Mesenchymal stem cell (in vitro differentiated cells and primary cell): ENCODE measurements around the gene MYO10.

Experiments
- DNase-seq: peaks from one replicate; pipeline ENCODE4 v3.0.0-alpha.2; 2013
- H2AFZ ChIP-seq: one replicate; pipeline ENCODE4 v1.6.1; 2013; ENCODE audit warnings: low read depth, mild to moderate bottlenecking, control low read depth, inconsistent platforms, low read length, moderate library complexity
- H2AK5ac ChIP-seq: 2 replicates; pipeline ENCODE4 v1.6.1; 2013; ENCODE audit warnings: low read length, moderate library complexity, mild to moderate bottlenecking, inconsistent platforms; ENCODE audit not compliant: severe bottlenecking
- H2BK120ac ChIP-seq: one replicate; pipeline ENCODE4 v1.6.1; 2013; ENCODE audit warnings: low read depth, mild to moderate bottlenecking, inconsistent platforms, low read length, moderate library complexity
- H2BK12ac ChIP-seq, 2 experiments: one replicate each; pipeline ENCODE4 v1.6.1; 2013; ENCODE audit warnings: inconsistent platforms in 2 of 2, low read length in 2 of 2, mild to moderate bottlenecking in 2 of 2, moderate library complexity in 2 of 2, control low read depth in 1 of 2
- H2BK15ac ChIP-seq: one replicate; pipeline ENCODE4 v1.6.1; 2013; ENCODE audit warnings: mild to moderate bottlenecking, low read depth, inconsistent platforms; ENCODE audit not compliant: poor library complexity, severe bottlenecking
- H2BK5ac ChIP-seq: 2 replicates; pipeline ENCODE4 v1.6.1; 2013; ENCODE audit warnings: low read depth, mild to moderate bottlenecking, low read length, control low read depth, inconsistent platforms; ENCODE audit not compliant: poor library complexity, severe bottlenecking
- H3K14ac ChIP-seq, 2 experiments: one replicate each; pipeline ENCODE4 v1.6.1; 2013; ENCODE audit warnings: inconsistent platforms in 2 of 2, low read length in 2 of 2, control low read depth in 1 of 2, mild to moderate bottlenecking in 1 of 2, moderate library complexity in 1 of 2
- H3K18ac ChIP-seq, 2 experiments: one replicate each; pipeline ENCODE4 v1.6.1; 2013; ENCODE audit warnings: inconsistent platforms in 2 of 2, low read length in 2 of 2, control low read depth in 1 of 2, low read depth in 1 of 2, mild to moderate bottlenecking in 1 of 2
- H3K23ac ChIP-seq, 2 experiments: one replicate each; pipeline ENCODE4 v1.6.1; 2013; ENCODE audit warnings: inconsistent platforms in 2 of 2, low read length in 2 of 2, mild to moderate bottlenecking in 2 of 2, moderate library complexity in 2 of 2, control low read depth in 1 of 2
- H3K27ac ChIP-seq: 2 replicates; pipeline ENCODE4 v1.5.1; 2013; ENCODE audit warnings: mild to moderate bottlenecking, moderate library complexity, low read length, control low read depth, inconsistent platforms; ENCODE audit not compliant: poor library complexity, severe bottlenecking
- H3K27me3 ChIP-seq, 2 experiments: 2 replicates each; pipeline versions ENCODE4 v1.6.1 to v1.7.0; 2013; ENCODE audit warnings: low read length in 2 of 2, mild to moderate bottlenecking in 2 of 2, moderate library complexity in 2 of 2, control low read depth in 1 of 2, inconsistent platforms in 1 of 2; ENCODE audit not compliant: control insufficient read depth in 1 of 2, insufficient read depth in 1 of 2
- H3K36me3 ChIP-seq, 2 experiments: 2 replicates each; pipeline versions ENCODE4 v1.6.1 to v1.7.0; 2013; ENCODE audit warnings: low read length in 2 of 2, control low read depth in 1 of 2, inconsistent platforms in 1 of 2, low read depth in 1 of 2, mild to moderate bottlenecking in 1 of 2; ENCODE audit not compliant: insufficient read depth in 2 of 2, control insufficient read depth in 1 of 2
- H3K4ac ChIP-seq, 2 experiments: one replicate each; pipeline ENCODE4 v1.6.1; 2013; ENCODE audit warnings: inconsistent platforms in 2 of 2, low read length in 2 of 2, mild to moderate bottlenecking in 2 of 2, moderate library complexity in 2 of 2, control low read depth in 1 of 2, low read depth in 1 of 2
- H3K4me1 ChIP-seq: 2 replicates; pipeline ENCODE4 v1.6.1; 2013; ENCODE audit warnings: low read depth, low read length, control low read depth; ENCODE audit not compliant: control insufficient read depth, insufficient read depth
- H3K4me2 ChIP-seq: 2 replicates; pipeline ENCODE4 v1.6.1; 2013; ENCODE audit warnings: low read length, mild to moderate bottlenecking, inconsistent platforms; ENCODE audit not compliant: poor library complexity, severe bottlenecking
- H3K4me3 ChIP-seq, 2 experiments: 2 replicates each; pipeline versions ENCODE4 v1.5.1 to v1.7.0; 2013; ENCODE audit warnings: low read length in 2 of 2, mild to moderate bottlenecking in 2 of 2, control low read depth in 1 of 2, low read depth in 1 of 2; ENCODE audit not compliant: insufficient read depth in 1 of 2
- H3K79me1 ChIP-seq: replicated peaks from 2 replicates; pipeline ENCODE4 v1.6.1; 2013; ENCODE audit warnings: mild to moderate bottlenecking, control low read depth, low read length, inconsistent platforms; ENCODE audit not compliant: poor library complexity, severe bottlenecking
- H3K9ac ChIP-seq: 2 replicates; pipeline ENCODE4 v1.7.0; 2013; ENCODE audit warnings: mild to moderate bottlenecking, low read length, moderate library complexity
- H3K9me3 ChIP-seq: 2 replicates; pipeline ENCODE4 v1.7.0; 2013; ENCODE audit warnings: mild to moderate bottlenecking, low read length; ENCODE audit not compliant: control insufficient read depth
- H4K8ac ChIP-seq: one replicate; pipeline ENCODE4 v1.6.1; 2013; ENCODE audit warnings: inconsistent platforms, mild to moderate bottlenecking, low read length, moderate library complexity
- H4K91ac ChIP-seq: one replicate; pipeline ENCODE4 v1.6.1; 2013; ENCODE audit warnings: mild to moderate bottlenecking, low read length, inconsistent platforms
- WGBS: methylation state at CpG from one replicate; pipeline ENCODE4 v1.1.7; 2013; ENCODE audit warnings: mixed read lengths; 5-methylcytosine and 5-hydroxymethylcytosine counted together

The MYO10 gene

DNA sequence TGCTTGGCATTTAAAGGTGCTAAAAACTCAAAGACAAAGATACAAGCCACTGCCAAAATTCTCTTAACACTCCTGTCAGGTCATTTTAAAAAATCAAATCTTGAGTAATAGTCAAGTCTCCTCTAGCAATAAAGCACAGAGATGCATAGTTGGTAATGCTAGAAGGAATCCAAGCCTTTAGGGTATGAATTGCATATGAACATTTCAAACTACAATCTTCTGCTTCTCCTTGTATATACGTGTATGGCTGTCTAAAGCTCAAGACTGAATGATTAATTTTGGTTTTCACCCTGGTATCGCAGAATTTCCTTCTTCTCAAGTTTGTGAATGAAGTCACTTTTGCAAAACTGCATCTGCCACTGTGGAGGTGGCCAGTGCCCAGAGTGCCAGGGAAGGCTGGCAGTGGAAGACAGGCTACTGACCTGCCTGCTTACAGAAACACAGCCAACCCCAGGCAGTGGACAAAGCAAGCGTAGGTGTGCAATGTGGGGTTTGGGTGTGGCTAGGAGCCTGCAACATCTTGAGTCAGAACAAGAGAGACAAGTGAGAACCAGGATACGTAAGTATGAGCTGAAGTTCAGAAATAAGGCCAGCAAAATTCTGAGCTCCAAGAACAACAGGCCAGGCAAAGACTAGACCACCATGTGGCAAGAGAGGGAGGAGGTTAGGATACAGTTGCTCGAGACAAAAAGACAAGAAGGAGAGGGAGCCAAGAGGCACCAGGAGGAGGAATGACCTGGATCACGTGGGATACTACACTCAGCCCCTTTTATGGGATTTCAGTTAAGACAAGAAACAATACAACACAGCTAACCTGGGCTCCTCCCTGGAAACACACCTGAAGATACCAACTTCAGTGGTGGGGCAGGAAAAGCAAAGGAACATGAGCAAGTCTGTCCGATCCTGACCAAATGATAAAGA lies 22.6 kb downstream of the MYO10 start:
- Histone ChIP-seq H2BK12ac (peak overlapping the region in 1 of 2 experiments; percentile 55), H3K4ac (no peak overlapping the region), H3K9ac (no peak overlapping the region), H4K8ac (peak overlapping the region; percentile 51), H2AFZ (no peak overlapping the region), H3K18ac (no peak overlapping the region), H3K4me1 (peaks cover 8% of the 10 kb centered on the region), H3K14ac (no peak overlapping the region), H3K27ac (no peak overlapping the region), H3K4me3 (no peak overlapping the region), H2BK5ac (no peak overlapping the region), H3K36me3 (no peaks in the 10 kb centered on the region), H3K27me3 (no peaks in the 10 kb centered on the region), H3K23ac (peak overlapping the region; percentile 47 to 60), H4K91ac (no peak overlapping the region), H3K4me2 (no peak overlapping the region), H2BK15ac (no peak overlapping the region), H3K79me1 (peaks cover 20% of the 10 kb centered on the region), H2AK5ac (no peak overlapping the region), H2BK120ac (no peak overlapping the region), H3K9me3 (no peaks in the 10 kb centered on the region)
- WGBS, result 93% methylated on average over 6 of the region's 7 CpGs
- no peak for DNase-seq

GRCh38 chr5:16912080-16912479 lies 24.0 kb downstream of the MYO10 start:
- H2AFZ ChIP-seq, result no peak overlapping the region
- H2BK12ac ChIP-seq, result no peak overlapping the region
- no peaks in the 10 kb centered on the region for H3K36me3 ChIP-seq
- no peak overlapping the region for H3K4me3 ChIP-seq
- 97% methylated on average over 6 of the region's 6 CpGs for WGBS
- H3K4me1 ChIP-seq, result peaks cover 7% of the 10 kb centered on the region
- H2BK120ac ChIP-seq, result no peak overlapping the region
- H3K18ac ChIP-seq, result no peak overlapping the region
- no peak overlapping the region for H2AK5ac ChIP-seq
- no peak overlapping the region for H2BK5ac ChIP-seq
- H3K23ac ChIP-seq, result no peak overlapping the region
- H3K4ac ChIP-seq, result no peak overlapping the region
- H3K79me1 ChIP-seq, result peaks cover 20% of the 10 kb centered on the region
- no peak for DNase-seq
- H3K27ac ChIP-seq, result no peak overlapping the region
- no peak overlapping the region for H4K91ac ChIP-seq
- H4K8ac ChIP-seq, result no peak overlapping the region
- no peaks in the 10 kb centered on the region for H3K9me3 ChIP-seq
- no peaks in the 10 kb centered on the region for H3K27me3 ChIP-seq
- no peak overlapping the region for H3K4me2 ChIP-seq
- H3K14ac ChIP-seq, result no peak overlapping the region
- no peak overlapping the region for H3K9ac ChIP-seq
- H2BK15ac ChIP-seq, result no peak overlapping the region

- no peak overlapping the region for H3K4ac ChIP-seq
- H3K27ac ChIP-seq, result no peak overlapping the region
- no peak overlapping the region for H3K14ac ChIP-seq
- no peaks in the 10 kb centered on the region for H3K36me3 ChIP-seq
- no peak overlapping the region for H4K8ac ChIP-seq
- no peak overlapping the region for H3K9ac ChIP-seq
- H2AFZ ChIP-seq, result no peak overlapping the region
- no peak overlapping the region for H3K18ac ChIP-seq
- no peak overlapping the region for H2BK120ac ChIP-seq
- no peaks in the 10 kb centered on the region for H3K9me3 ChIP-seq
- H2BK15ac ChIP-seq, result no peak overlapping the region
- peaks cover 27% of the 10 kb centered on the region for H3K79me1 ChIP-seq
- H3K4me2 ChIP-seq, result no peak overlapping the region
- WGBS, result 72% methylated on average over 6 of the region's 7 CpGs
- no peaks in the 10 kb centered on the region for H3K27me3 ChIP-seq
- H4K91ac ChIP-seq, result no peak overlapping the region
- no peak overlapping the region for H3K23ac ChIP-seq
- no peak for DNase-seq
- no peak overlapping the region for H2BK5ac ChIP-seq
- no peak overlapping the region for H2AK5ac ChIP-seq
- no peak overlapping the region for H3K4me3 ChIP-seq
- peaks cover 5% of the 10 kb centered on the region for H3K4me1 ChIP-seq
- no peak overlapping the region for H2BK12ac ChIP-seq
Measured at GRCh38 chr5:16909464-16909863, 26.6 kb downstream of the MYO10 start.

GRCh38 chr5:16907270-16907669 lies 28.8 kb downstream of the MYO10 start:
- Histone ChIP-seq H2BK12ac (no peak overlapping the region), H3K27me3 (no peaks in the 10 kb centered on the region), H3K4me3 (no peak overlapping the region), H3K27ac (no peak overlapping the region), H2AFZ (no peak overlapping the region), H3K9ac (no peak overlapping the region), H2BK5ac (no peak overlapping the region), H3K4me2 (no peak overlapping the region), H4K8ac (no peak overlapping the region), H3K4me1 (peaks cover 1% of the 10 kb centered on the region), H3K23ac (no peak overlapping the region), H3K14ac (no peak overlapping the region), H3K9me3 (no peaks in the 10 kb centered on the region), H3K4ac (no peak overlapping the region), H2BK120ac (no peak overlapping the region), H4K91ac (no peak overlapping the region), H3K36me3 (no peaks in the 10 kb centered on the region), H3K79me1 (peaks cover 30% of the 10 kb centered on the region), H2AK5ac (no peak overlapping the region), H2BK15ac (no peak overlapping the region), H3K18ac (no peak overlapping the region)
- no peak for DNase-seq
- 69% methylated on average over 2 of the region's 4 CpGs for WGBS
